Forelimb muscle (tissue), 1 donor: ENCODE data around the gene RRP15. TPM values are rescaled to one million over a fixed set of nuclear protein-coding genes. Genes with fewer than 3 reads are reported as not detected.

Experiments
- polyA plus RNA-seq: library from polyadenylated mRNA; unstranded; fragments of 120-200 nt; gene quantifications from one replicate; pipeline ENCODE4 v1.2.1, GENCODE V29; 2013; ENCODE audit not compliant: insufficient read length

Gene RRP15
- polyA plus RNA-seq, 1 donor, result 18.0 TPM

Other genes starting within 250 kb of the RRP15 start
- gene TGFB2, start 60.0 kb downstream of the RRP15 start, polyA plus RNA-seq, result 66.7 TPM